HCT116 (cell line): ENCODE measurements around the gene PTGS1. TPM values are rescaled to one million over a fixed set of nuclear protein-coding genes. Genes with fewer than 3 reads are reported as not detected.

Source experiments
- ATAC-seq: fragments of 200-7000 bp; cut with Tn5 transposase; 2 replicates; pipeline ENCODE4 v1.9.1; 2020; ENCODE audit warnings: mild to moderate bottlenecking, moderate library complexity
- BruUV-seq: library from RNA; stranded (reverse); fragments of 400-500 nt; replicated peaks from 2 replicates; lab custom pipeline; 2021; lab: Mats Ljungman, UMichigan
- CTCF ChIA-PET: fragments of 300-600 bp; sonication (Branson Sonifier 250); formaldehyde crosslinking; loops from one replicate; lab custom pipeline; 2021; ENCODE audit warnings: antibody characterized with exemption; lab: Charles Lee
- POLR2A ChIA-PET: fragments of 300-600, 350-600 bp; sonication (Branson Sonifier 250); formaldehyde crosslinking; loops from one replicate; lab custom pipeline; 2021; ENCODE audit warnings: antibody characterized with exemption; lab: Charles Lee
- RAD21 ChIA-PET, 2 experiments: fragments of 300-600 bp; sonication (Branson Sonifier 250); formaldehyde crosslinking; loops; one replicate each; lab custom pipeline; 2023; ENCODE audit warnings: low total read pairs in 2 of 2; ENCODE audit not compliant: uncharacterized antibody in 2 of 2, unreplicated experiment in 2 of 2, low non-redundant PET in 1 of 2; lab: Charles Lee
- DNase-seq: peaks from one replicate; pipeline ENCODE4 v3.0.0-alpha.2; 2010; ENCODE audit warnings: low read depth, low spot score
- H2AFZ ChIP-seq: fragments of 200-600 bp; shearing (Covaris generic), sonication (generic); 2 replicates; pipeline ENCODE4 v1.6.1; 2017; ENCODE audit warnings: low read depth, mixed run types, mixed read lengths, antibody characterized with exemption, low read length; ENCODE audit not compliant: poor library complexity, severe bottlenecking
- H3K27ac ChIP-seq: 2 replicates; pipeline ENCODE4 v1.5.1; 2012; ENCODE audit warnings: low read depth, low read length
- H3K27me3 ChIP-seq: fragments of 200-600 bp; sonication (generic); 2 replicates; pipeline ENCODE4 v1.6.1; 2016; ENCODE audit warnings: mixed run types, low read length, mixed read lengths; ENCODE audit not compliant: insufficient read depth
- H3K36me3 ChIP-seq, 2 experiments: fragments of 200-500 bp in 1 of 2; fragments of 200-600 bp in 1 of 2; sonication (Bioruptor generic) in 1 of 2; sonication (generic) in 1 of 2; 2 replicates each; pipeline versions ENCODE4 v1.5.1 to v1.6.1; 2014 to 2016; ENCODE audit warnings: low read length in 2 of 2, inconsistent platforms in 1 of 2, mixed read lengths in 1 of 2, mixed run types in 1 of 2; ENCODE audit not compliant: insufficient read depth in 2 of 2, control insufficient read depth in 1 of 2
- H3K4me1 ChIP-seq, 2 experiments: fragments of 200-600 bp in 1 of 2; sonication (generic) in 1 of 2; 2 replicates each; pipeline versions ENCODE4 v1.5.1 to v1.6.1; 2012 to 2017; ENCODE audit warnings: low read length in 2 of 2, inconsistent platforms in 1 of 2, mild to moderate bottlenecking in 1 of 2, mixed read lengths in 1 of 2, mixed run types in 1 of 2, moderate library complexity in 1 of 2; ENCODE audit not compliant: insufficient read depth in 2 of 2, control insufficient read depth in 1 of 2
- H3K4me2 ChIP-seq: fragments of 200-600 bp; sonication (generic); 2 replicates; pipeline ENCODE4 v1.6.1; 2017; ENCODE audit warnings: mixed run types, low read length, mixed read lengths
- H3K4me3 ChIP-seq, 2 experiments: fragments of 200-600 bp in 1 of 2; sonication (generic) in 1 of 2; replicated peaks in 1 of 2; 2 replicates each; pipeline ENCODE4 v1.5.1; 2011 to 2016; ENCODE audit warnings: low read length in 2 of 2, control low read depth in 1 of 2, low read depth in 1 of 2, mild to moderate bottlenecking in 1 of 2, mixed read lengths in 1 of 2, mixed run types in 1 of 2
- H3K79me2 ChIP-seq: fragments of 200-600 bp; sonication (generic); 2 replicates; pipeline ENCODE4 v1.6.1; 2017; ENCODE audit warnings: mild to moderate bottlenecking, mixed run types, low read length, moderate library complexity, mixed read lengths; ENCODE audit not compliant: insufficient read depth
- H3K9ac ChIP-seq: fragments of 200-600 bp; sonication (generic); 2 replicates; pipeline ENCODE4 v1.6.1; 2016; ENCODE audit warnings: low read length, mixed read lengths
- H3K9me2 ChIP-seq: fragments of 200-600 bp; sonication (generic), shearing (Covaris generic); 2 replicates; pipeline ENCODE4 v1.6.1; 2017; ENCODE audit warnings: mixed run types, mild to moderate bottlenecking, moderate library complexity; ENCODE audit not compliant: insufficient read depth
- H3K9me3 ChIP-seq, 2 experiments: fragments of 200-500 bp in 1 of 2; fragments of 200-600 bp in 1 of 2; sonication (Bioruptor generic) in 1 of 2; sonication (generic) in 1 of 2; 2 replicates each; pipeline ENCODE4 v1.6.1; 2014 to 2017; ENCODE audit warnings: low read length in 2 of 2, mixed read lengths in 2 of 2, inconsistent platforms in 1 of 2, low read depth in 1 of 2, mild to moderate bottlenecking in 1 of 2, mixed run types in 1 of 2, moderate library complexity in 1 of 2; ENCODE audit not compliant: control insufficient read depth in 1 of 2, insufficient read depth in 1 of 2
- H4K20me1 ChIP-seq: fragments of 200-600 bp; sonication (generic), shearing (Covaris generic); 2 replicates; pipeline ENCODE4 v1.6.1; 2017; ENCODE audit warnings: mixed run types, mild to moderate bottlenecking, moderate library complexity; ENCODE audit not compliant: insufficient read depth
- ATF3 ChIP-seq: IDR thresholded peaks from 2 replicates; pipeline ENCODE4 v1.6.1; 2012
- CBX3 ChIP-seq: IDR thresholded peaks from 2 replicates; pipeline ENCODE4 v1.6.1; 2012; ENCODE audit warnings: low read depth
- CTCF ChIP-seq, 3 experiments: fragments of 200-600 bp in 1 of 3; sonication (generic) in 1 of 3; IDR thresholded peaks in 2 of 3; conservative IDR thresholded peaks in 1 of 3; 2 replicates each; pipeline ENCODE4 v1.5.1; 2012 to 2017; ENCODE audit warnings: low read depth in 2 of 3, low read length in 2 of 3, antibody characterized with exemption in 1 of 3, borderline replicate concordance in 1 of 3, control low read depth in 1 of 3, mild to moderate bottlenecking in 1 of 3, mixed read lengths in 1 of 3, mixed run types in 1 of 3, moderate library complexity in 1 of 3; ENCODE audit not compliant: insufficient read depth in 1 of 3
- FOSL1 ChIP-seq: IDR thresholded peaks from 2 replicates; pipeline ENCODE4 v1.6.1; 2012; ENCODE audit warnings: low read depth
- POLR2A ChIP-seq: IDR thresholded peaks from 2 replicates; pipeline ENCODE4 v1.7.0; 2011; ENCODE audit warnings: borderline replicate concordance; ENCODE audit not compliant: insufficient read depth, insufficient read length; ENCODE audit errors: extremely low read depth
- SIN3A ChIP-seq: IDR thresholded peaks from 2 replicates; pipeline ENCODE4 v1.6.1; 2012; ENCODE audit warnings: low read depth
- SRF ChIP-seq: IDR thresholded peaks from 2 replicates; pipeline ENCODE4 v1.6.1; 2012; ENCODE audit warnings: low read depth
- ZBTB33 ChIP-seq: IDR thresholded peaks from 2 replicates; pipeline ENCODE4 v1.6.1; 2011; ENCODE audit warnings: mild to moderate bottlenecking, low read length, moderate library complexity; ENCODE audit not compliant: insufficient replicate concordance; ENCODE audit errors: extremely low read depth
- ZFX ChIP-seq: fragments of 450-650 bp; IDR thresholded peaks from 2 replicates; pipeline ENCODE4 v1.6.1; 2017
- ZNF274 ChIP-seq: fragments of 200-500 bp; sonication (Bioruptor generic); IDR thresholded peaks from 2 replicates; pipeline ENCODE4 v1.6.1; 2014; ENCODE audit warnings: mild to moderate bottlenecking, low read depth, low read length, inconsistent platforms
- intact Hi-C: fragments of 100-400 bp; cut with micrococcal nuclease; formaldehyde crosslinking; loops from 2 replicates; pipeline ENCODE4 v1.10.0; 2022
- total RNA-seq: library from RNA; stranded (reverse); gene quantifications from one replicate; pipeline ENCODE4 v1.2.1, GENCODE V29; 2021; ENCODE audit not compliant: unreplicated experiment

The PTGS1 gene
- total RNA-seq, 1 experiment from 2014 or later = 3.5 TPM

- CTCF ChIA-PET = no interaction called here
- Histone ChIP-seq H3K4me1 (peaks cover 7 to 36% of the 10 kb centered on the region in 2 experiments; a peak in 3 of 4 replicates), H3K27me3 (no peaks in the 10 kb centered on the region), H3K36me3 (no peaks in the 10 kb centered on the region), H3K79me2 (no peaks in the 10 kb centered on the region)
- no peak for TF ChIP-seq SIN3A
- TF ChIP-seq CTCF (IDR thresholded peaks at IDR 0.05 in 2 of 3, conservative IDR thresholded peaks at IDR 0.05 in 1 of 3; ENCODE audit: borderline replicate concordance in 1 of 3, insufficient read depth in 1 of 3, low read depth in 2 of 3, low read length in 2 of 3) = no peak
- no peak for TF ChIP-seq CBX3
- TF ChIP-seq, all 23 proteins: peak for 0
- Histone ChIP-seq H3K9me3 (no peaks in the 10 kb centered on the region), H3K4me3 (no peak overlapping the region), H3K27ac (no peak overlapping the region), H3K4me2 (no peak overlapping the region), H3K9me2 (no peaks in the 10 kb centered on the region), H4K20me1 (no peaks in the 10 kb centered on the region), H3K9ac (no peak overlapping the region), H2AFZ (no peak overlapping the region)
- intact Hi-C loops = no loop called here
- ATAC-seq (no peak), DNase-seq (no peak)
- BruUV-seq = no TSS peak
- ChIA-PET POLR2A (no interaction called here), RAD21 (no interaction called here)
Measured at GRCh38 chr9:122372856-122373845, 2.3 kb downstream of the PTGS1 start.

- Histone ChIP-seq H3K9me3 (peaks cover 3 to 6% of the 10 kb centered on the region in 2 experiments; a peak in 2 of 4 replicates), H3K4me3 (no peak overlapping the region), H3K27me3 (no peaks in the 10 kb centered on the region), H3K4me1 (peaks cover 7 to 32% of the 10 kb centered on the region in 2 experiments; a peak in 3 of 4 replicates), H3K9ac (no peak overlapping the region), H3K36me3 (no peaks in the 10 kb centered on the region), H2AFZ (no peak overlapping the region), H3K27ac (no peak overlapping the region), H3K79me2 (no peaks in the 10 kb centered on the region), H3K9me2 (no peaks in the 10 kb centered on the region), H4K20me1 (no peaks in the 10 kb centered on the region), H3K4me2 (no peak overlapping the region)
- no TSS peak for BruUV-seq
- intact Hi-C loops = no loop called here
- ChIA-PET RAD21 (no interaction called here), CTCF (interaction anchor here (0.6 kb wide), 1 partner anchor 446 kb away, joined by 3 read pairs; no protein-coding TSS in a partner anchor), POLR2A (no interaction called here)
- DNase-seq (no peak), ATAC-seq (no peak)
- TF ChIP-seq POLR2A (no peak), SIN3A (no peak), ZFX (no peak), ATF3 (no peak), FOSL1 (no peak), ZBTB33 (no peak), ZNF274 (no peak), SRF (no peak)
Measured at GRCh38 chr9:122374885-122375420, 4.1 kb downstream of the PTGS1 start.
